ENCODE results near the gene NDUFAF2.

The NDUFAF2 gene

DNA sequence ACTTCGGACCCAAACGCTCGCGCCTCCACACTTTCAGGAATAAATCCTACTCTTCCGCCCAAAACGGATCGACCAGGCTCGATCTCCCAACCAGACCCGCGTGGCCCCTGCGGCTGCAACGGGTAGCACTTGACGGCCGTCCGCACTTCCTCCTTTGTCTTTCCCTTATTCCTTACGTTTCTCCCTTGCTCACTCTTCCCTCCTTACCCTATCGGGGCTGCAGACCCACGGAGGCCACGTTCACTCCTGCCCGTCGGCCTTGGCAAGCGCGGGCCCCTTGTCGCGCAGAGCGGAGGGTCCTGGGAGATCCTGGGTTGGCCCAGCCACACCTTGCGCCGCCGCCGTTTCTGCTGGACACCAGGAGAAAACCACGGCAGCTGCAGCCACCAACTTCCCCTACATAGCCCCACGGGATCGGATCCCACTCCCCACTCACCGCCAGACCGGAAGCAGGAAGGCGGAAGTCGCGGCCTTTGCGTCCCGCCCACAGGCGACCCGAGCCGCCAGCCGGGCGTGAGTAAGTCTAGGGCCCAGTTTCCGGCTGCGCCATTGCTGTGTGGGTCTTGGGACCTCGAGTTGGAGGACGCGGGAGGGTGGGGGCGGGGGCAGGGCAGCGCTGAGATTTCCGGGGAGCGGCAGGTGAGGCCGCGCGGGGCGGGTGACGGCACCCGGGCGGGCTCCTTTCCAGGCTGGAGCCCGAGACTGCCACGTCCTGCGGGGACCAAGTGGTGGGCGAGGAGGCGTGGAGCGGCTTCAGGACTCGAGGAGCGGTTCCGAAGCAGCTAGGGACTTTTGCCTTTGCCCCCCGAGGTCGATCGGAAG is 217.2 kb downstream of the NDUFAF2 start, which contains the start of gene SMIM15:
TSS of gene SMIM15 (minus strand) at position 459 of the 822 bp plus-strand sequence. CDS start 2,297 bp downstream, outside the sequence.
- peak within 1 kb of the TSS; percentile 99 for H3K4me3 ChIP-seq (ENCODE audit: low read depth, low read length)
- ChIA-PET CTCF (interaction anchor here (0.7 kb wide), 1 partner anchor 8 kb away, joined by 3 read pairs; no protein-coding TSS in a partner anchor), POLR2A (interaction anchor here (4.3 kb wide), 1 partner anchor 169 kb away, joined by 37 read pairs; the partner anchor contains the start of gene ZSWIM6)
- no peak for TF ChIP-seq ZNF266 (tag by site-specific recombination; IDR thresholded peaks at IDR 0.05; ENCODE audit: low read depth)
- TF ChIP-seq, protein P1, sequence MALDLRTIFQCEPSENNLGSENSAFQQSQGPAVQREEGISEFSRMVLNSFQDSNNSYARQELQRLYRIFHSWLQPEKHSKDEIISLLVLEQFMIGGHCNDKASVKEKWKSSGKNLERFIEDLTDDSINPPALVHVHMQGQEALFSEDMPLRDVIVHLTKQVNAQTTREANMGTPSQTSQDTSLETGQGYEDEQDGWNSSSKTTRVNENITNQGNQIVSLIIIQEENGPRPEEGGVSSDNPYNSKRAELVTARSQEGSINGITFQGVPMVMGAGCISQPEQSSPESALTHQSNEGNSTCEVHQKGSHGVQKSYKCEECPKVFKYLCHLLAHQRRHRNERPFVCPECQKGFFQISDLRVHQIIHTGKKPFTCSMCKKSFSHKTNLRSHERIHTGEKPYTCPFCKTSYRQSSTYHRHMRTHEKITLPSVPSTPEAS (tag by site-specific recombination; IDR thresholded peaks at IDR 0.05), result no peak
- no peak for TF ChIP-seq ZFP41 (tag by site-specific recombination; IDR thresholded peaks at IDR 0.05; ENCODE audit: borderline replicate concordance)
- TF ChIP-seq EGR2 (tag by site-specific recombination; IDR thresholded peaks at IDR 0.05; ENCODE audit: low read depth), result peak; percentile 85
- TF ChIP-seq ZNF350 (tag by site-specific recombination; IDR thresholded peaks at IDR 0.05), result no peak
- no peak for TF ChIP-seq ZNF549 (tag by site-specific recombination; IDR thresholded peaks at IDR 0.05)
- TF ChIP-seq, protein P2, sequence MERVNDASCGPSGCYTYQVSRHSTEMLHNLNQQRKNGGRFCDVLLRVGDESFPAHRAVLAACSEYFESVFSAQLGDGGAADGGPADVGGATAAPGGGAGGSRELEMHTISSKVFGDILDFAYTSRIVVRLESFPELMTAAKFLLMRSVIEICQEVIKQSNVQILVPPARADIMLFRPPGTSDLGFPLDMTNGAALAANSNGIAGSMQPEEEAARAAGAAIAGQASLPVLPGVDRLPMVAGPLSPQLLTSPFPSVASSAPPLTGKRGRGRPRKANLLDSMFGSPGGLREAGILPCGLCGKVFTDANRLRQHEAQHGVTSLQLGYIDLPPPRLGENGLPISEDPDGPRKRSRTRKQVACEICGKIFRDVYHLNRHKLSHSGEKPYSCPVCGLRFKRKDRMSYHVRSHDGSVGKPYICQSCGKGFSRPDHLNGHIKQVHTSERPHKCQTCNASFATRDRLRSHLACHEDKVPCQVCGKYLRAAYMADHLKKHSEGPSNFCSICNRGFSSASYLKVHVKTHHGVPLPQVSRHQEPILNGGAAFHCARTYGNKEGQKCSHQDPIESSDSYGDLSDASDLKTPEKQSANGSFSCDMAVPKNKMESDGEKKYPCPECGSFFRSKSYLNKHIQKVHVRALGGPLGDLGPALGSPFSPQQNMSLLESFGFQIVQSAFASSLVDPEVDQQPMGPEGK (tag by site-specific recombination; IDR thresholded peaks at IDR 0.05), result peak; percentile 79
- no peak for TF ChIP-seq MEIS1 (CRISPR knock-in tag; IDR thresholded peaks at IDR 0.05; ENCODE audit: borderline replicate concordance)
- TF ChIP-seq, protein P3, sequence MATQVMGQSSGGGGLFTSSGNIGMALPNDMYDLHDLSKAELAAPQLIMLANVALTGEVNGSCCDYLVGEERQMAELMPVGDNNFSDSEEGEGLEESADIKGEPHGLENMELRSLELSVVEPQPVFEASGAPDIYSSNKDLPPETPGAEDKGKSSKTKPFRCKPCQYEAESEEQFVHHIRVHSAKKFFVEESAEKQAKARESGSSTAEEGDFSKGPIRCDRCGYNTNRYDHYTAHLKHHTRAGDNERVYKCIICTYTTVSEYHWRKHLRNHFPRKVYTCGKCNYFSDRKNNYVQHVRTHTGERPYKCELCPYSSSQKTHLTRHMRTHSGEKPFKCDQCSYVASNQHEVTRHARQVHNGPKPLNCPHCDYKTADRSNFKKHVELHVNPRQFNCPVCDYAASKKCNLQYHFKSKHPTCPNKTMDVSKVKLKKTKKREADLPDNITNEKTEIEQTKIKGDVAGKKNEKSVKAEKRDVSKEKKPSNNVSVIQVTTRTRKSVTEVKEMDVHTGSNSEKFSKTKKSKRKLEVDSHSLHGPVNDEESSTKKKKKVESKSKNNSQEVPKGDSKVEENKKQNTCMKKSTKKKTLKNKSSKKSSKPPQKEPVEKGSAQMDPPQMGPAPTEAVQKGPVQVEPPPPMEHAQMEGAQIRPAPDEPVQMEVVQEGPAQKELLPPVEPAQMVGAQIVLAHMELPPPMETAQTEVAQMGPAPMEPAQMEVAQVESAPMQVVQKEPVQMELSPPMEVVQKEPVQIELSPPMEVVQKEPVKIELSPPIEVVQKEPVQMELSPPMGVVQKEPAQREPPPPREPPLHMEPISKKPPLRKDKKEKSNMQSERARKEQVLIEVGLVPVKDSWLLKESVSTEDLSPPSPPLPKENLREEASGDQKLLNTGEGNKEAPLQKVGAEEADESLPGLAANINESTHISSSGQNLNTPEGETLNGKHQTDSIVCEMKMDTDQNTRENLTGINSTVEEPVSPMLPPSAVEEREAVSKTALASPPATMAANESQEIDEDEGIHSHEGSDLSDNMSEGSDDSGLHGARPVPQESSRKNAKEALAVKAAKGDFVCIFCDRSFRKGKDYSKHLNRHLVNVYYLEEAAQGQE (tag by site-specific recombination; IDR thresholded peaks at IDR 0.05), result no peak; the same call in 1 of the 2 replicates
- TF ChIP-seq, protein P4, sequence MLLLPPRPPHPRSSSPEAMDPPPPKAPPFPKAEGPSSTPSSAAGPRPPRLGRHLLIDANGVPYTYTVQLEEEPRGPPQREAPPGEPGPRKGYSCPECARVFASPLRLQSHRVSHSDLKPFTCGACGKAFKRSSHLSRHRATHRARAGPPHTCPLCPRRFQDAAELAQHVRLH (tag by site-specific recombination; IDR thresholded peaks at IDR 0.05), result 0 out of 2 replicates have a peak, but pooled peaks have one; percentile 12
- peak; percentile 80 for TF ChIP-seq ZBTB48 (tag by site-specific recombination; IDR thresholded peaks at IDR 0.05)
- no peak for TF ChIP-seq ZNF658 (tag by site-specific recombination; IDR thresholded peaks at IDR 0.05)
- 0 out of 2 replicates have a peak, but pooled peaks have one; percentile 41 for TF ChIP-seq ZNF561 (tag by site-specific recombination; IDR thresholded peaks at IDR 0.05; ENCODE audit: borderline replicate concordance)
- no peak for TF ChIP-seq IKZF3 (tag by site-specific recombination; IDR thresholded peaks at IDR 0.05)
- no peak for TF ChIP-seq ZNF114 (tag by site-specific recombination; IDR thresholded peaks at IDR 0.05)
- peak; percentile 92 for TF ChIP-seq ZNF2 (tag by site-specific recombination; IDR thresholded peaks at IDR 0.05)
- TF ChIP-seq KLF16 (tag by site-specific recombination; IDR thresholded peaks at IDR 0.05), result no peak
- 0 out of 2 replicates have a peak, but pooled peaks have one; percentile 8 for TF ChIP-seq ZNF146 (tag by site-specific recombination; IDR thresholded peaks at IDR 0.05)
- peak; percentile 52 for TF ChIP-seq SP7 (tag by site-specific recombination; IDR thresholded peaks at IDR 0.05)
- TF ChIP-seq ZNF184 (tag by site-specific recombination; IDR thresholded peaks at IDR 0.05), result no peak
- no peak for TF ChIP-seq BCL11A (tag by site-specific recombination; IDR thresholded peaks at IDR 0.05; ENCODE audit: low read depth)
- peak; percentile 72 for TF ChIP-seq KLF9 (tag by site-specific recombination; IDR thresholded peaks at IDR 0.05; ENCODE audit: low read depth)
- no peak for TF ChIP-seq ZNF777 (tag by site-specific recombination; IDR thresholded peaks at IDR 0.05; ENCODE audit: borderline replicate concordance)
- no peak for TF ChIP-seq OSR2 (tag by site-specific recombination; IDR thresholded peaks at IDR 0.05)
- no peak for TF ChIP-seq ZNF521 (tag by site-specific recombination; IDR thresholded peaks at IDR 0.05)
- no peak for TF ChIP-seq ZNF670 (tag by site-specific recombination; IDR thresholded peaks at IDR 0.05; ENCODE audit: low read depth)
- TF ChIP-seq ZNF223 (tag by site-specific recombination; IDR thresholded peaks at IDR 0.05), result no peak
- no peak for TF ChIP-seq ZNF791 (tag by site-specific recombination; IDR thresholded peaks at IDR 0.05)
- peak; percentile 58 for TF ChIP-seq ZBTB8A (tag by site-specific recombination; IDR thresholded peaks at IDR 0.05)
- TF ChIP-seq REPIN1 (tag by site-specific recombination; IDR thresholded peaks at IDR 0.05; ENCODE audit: low read depth), result no peak
- no peak for TF ChIP-seq GLI2 (tag by site-specific recombination; IDR thresholded peaks at IDR 0.05; ENCODE audit: borderline replicate concordance, low read depth)
- TF ChIP-seq ZNF324 (tag by site-specific recombination; IDR thresholded peaks at IDR 0.05), result peak; percentile 29; the same call in 1 of the 2 replicates

More for the DNA sequence above, 217.2 kb downstream of the NDUFAF2 start, which contains the start of gene SMIM15:
- Histone ChIP-seq H3K36me3 (ENCODE audit: control insufficient read depth in 2 of 2, insufficient read depth in 1 of 2, low read length in 2 of 2) (peaks cover 17 to 40% of the 10 kb centered on the region in 2 experiments), H3K4me1 (ENCODE audit: control insufficient read depth, insufficient read depth, low read length) (peaks cover 2% of the 10 kb centered on the region; the same call in 1 of the 2 replicates), H3K27ac (ENCODE audit: extremely low read depth, low read depth, low read length) (peak within 1 kb of the TSS; percentile 94), H3K9me3 (ENCODE audit: control insufficient read depth, insufficient read depth, low read depth, low read length) (no peaks in the 10 kb centered on the region)

All from HEK293 (cell line).